DND-41 (cell line): Measurements from ENCODE around the gene IFI30.

Source experiments
- ATAC-seq: fragments of 200-7000 bp; cut with Tn5 transposase; 3 replicates; pipeline ENCODE4 v1.9.1; 2021; ENCODE audit warnings: low read depth; ENCODE audit not compliant: insufficient read depth
- DNase-seq: peaks from one replicate; pipeline ENCODE4 v3.0.0-alpha.2; 2020
- H2AFZ ChIP-seq: 2 replicates; pipeline ENCODE4 v1.6.0; 2012; ENCODE audit warnings: low read depth, low read length
- H3K27ac ChIP-seq: 2 replicates; pipeline ENCODE4 v1.5.1; 2012; ENCODE audit warnings: low read length, inconsistent platforms
- H3K27me3 ChIP-seq: fragments of 200-600 bp; sonication (generic); 2 replicates; pipeline ENCODE4 v1.6.0; 2012; ENCODE audit warnings: low read length, mild to moderate bottlenecking, inconsistent platforms; ENCODE audit not compliant: insufficient read depth, poor library complexity
- H3K36me3 ChIP-seq: 2 replicates; pipeline ENCODE4 v1.5.1; 2012; ENCODE audit warnings: low read length, inconsistent platforms; ENCODE audit not compliant: insufficient read depth
- H3K4me1 ChIP-seq: 2 replicates; pipeline ENCODE4 v1.5.1; 2012; ENCODE audit warnings: mild to moderate bottlenecking, low read length; ENCODE audit not compliant: insufficient read depth
- H3K4me2 ChIP-seq: 2 replicates; pipeline ENCODE4 v1.6.0; 2012; ENCODE audit warnings: mild to moderate bottlenecking, moderate library complexity, low read length, inconsistent platforms; ENCODE audit not compliant: insufficient read depth
- H3K4me3 ChIP-seq, 2 experiments: fragments of 200-600 bp in 1 of 2; shearing (Covaris generic) in 1 of 2; 2 replicates each; pipeline ENCODE4 v1.5.1; 2012 to 2016; ENCODE audit warnings: inconsistent platforms in 2 of 2, low read length in 2 of 2, mild to moderate bottlenecking in 2 of 2, low read depth in 1 of 2, moderate library complexity in 1 of 2
- H3K79me2 ChIP-seq: 2 replicates; pipeline ENCODE4 v1.6.0; 2012; ENCODE audit warnings: low read length, inconsistent platforms; ENCODE audit not compliant: insufficient read depth
- H3K9ac ChIP-seq: 2 replicates; pipeline ENCODE4 v1.6.0; 2012; ENCODE audit warnings: low read depth, mild to moderate bottlenecking, inconsistent platforms, low read length, moderate library complexity
- H3K9me3 ChIP-seq: 2 replicates; pipeline ENCODE4 v1.5.1; 2012; ENCODE audit warnings: low read length, moderate library complexity, mild to moderate bottlenecking, inconsistent platforms; ENCODE audit not compliant: insufficient read depth, severe bottlenecking
- H4K20me1 ChIP-seq: 2 replicates; pipeline ENCODE4 v1.6.0; 2012; ENCODE audit warnings: low read length; ENCODE audit not compliant: insufficient read depth
- CTCF ChIP-seq: IDR thresholded peaks from 2 replicates; pipeline ENCODE4 v1.5.1; 2012; ENCODE audit warnings: borderline replicate concordance, low read length, moderate library complexity, mild to moderate bottlenecking; ENCODE audit not compliant: poor library complexity, severe bottlenecking; ENCODE audit errors: extremely low read depth
- EZH2 ChIP-seq: IDR thresholded peaks from 3 replicates; pipeline ENCODE4 v1.6.1; 2012; ENCODE audit warnings: borderline replicate concordance, low read depth, mild to moderate bottlenecking, moderate library complexity, low read length, inconsistent platforms; ENCODE audit not compliant: severe bottlenecking

Gene IFI30

GRCh38 chr19:18131841-18132596 lies 41.6 kb upstream of the IFI30 start:
- H3K4me2 ChIP-seq, result no peak overlapping the region
- no peak overlapping the region for H3K27ac ChIP-seq
- H3K36me3 ChIP-seq, result no peaks in the 10 kb centered on the region; the same call in 1 of the 2 replicates
- ATAC-seq (peak; percentile 54; the same call in 2 of the 3 replicates), DNase-seq (peak; percentile 39)
- H3K9me3 ChIP-seq, result no peaks in the 10 kb centered on the region
- no peak overlapping the region for H3K4me3 ChIP-seq
- no peak overlapping the region for H3K9ac ChIP-seq
- TF ChIP-seq EZH2, result no peak
- TF ChIP-seq CTCF, result no peak
- no peaks in the 10 kb centered on the region for H3K27me3 ChIP-seq
- no peaks in the 10 kb centered on the region for H3K4me1 ChIP-seq
- H4K20me1 ChIP-seq, result no peaks in the 10 kb centered on the region
- no peak overlapping the region for H2AFZ ChIP-seq
- H3K79me2 ChIP-seq, result no peaks in the 10 kb centered on the region

DNA sequence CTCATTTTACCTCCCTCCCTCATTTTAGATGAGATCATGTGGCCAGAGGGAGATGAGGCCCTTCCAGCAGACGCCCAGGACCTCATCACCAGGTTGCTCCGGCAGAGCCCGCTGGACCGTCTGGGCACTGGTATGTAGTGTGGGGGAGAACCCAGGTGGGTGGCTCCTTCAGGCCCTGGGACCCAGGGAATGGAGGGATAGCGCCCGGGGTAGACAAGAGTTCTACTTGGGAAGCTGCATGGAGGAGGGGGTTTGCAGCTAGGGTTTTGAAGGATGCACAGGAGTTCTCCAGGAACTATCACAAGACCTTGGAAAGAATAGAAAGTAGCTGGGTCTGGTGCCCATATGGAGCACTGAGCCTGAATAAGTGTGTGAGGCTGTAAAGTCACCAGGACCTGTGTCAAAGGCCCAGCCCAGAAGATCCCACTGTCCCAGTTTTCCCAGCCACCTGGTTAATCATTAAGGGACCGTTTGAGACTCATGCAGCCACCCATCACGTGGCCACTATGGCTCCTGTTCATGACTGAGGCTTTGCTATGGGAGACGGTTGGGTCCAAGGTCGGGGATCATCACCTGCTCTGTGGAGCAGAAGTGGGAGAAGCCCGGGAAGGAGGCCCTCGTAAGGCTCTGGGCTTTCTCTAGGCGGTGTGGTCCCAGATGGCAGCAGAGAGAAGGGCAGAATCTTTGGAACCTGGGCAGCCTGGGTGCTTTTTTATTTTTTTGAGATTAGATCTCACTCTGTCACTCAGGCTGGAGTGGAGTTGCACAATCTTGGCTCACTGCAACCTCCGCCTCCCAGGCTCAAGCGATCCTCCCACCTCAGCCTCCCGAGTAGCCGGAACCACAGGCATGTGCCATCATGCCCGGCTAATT lies 37.7 kb upstream of the IFI30 start:
- ATAC-seq (no peak), DNase-seq (no peak)
- Histone ChIP-seq H3K79me2 (no peaks in the 10 kb centered on the region), H2AFZ (no peak overlapping the region), H3K9ac (no peak overlapping the region), H3K4me1 (no peaks in the 10 kb centered on the region), H4K20me1 (no peaks in the 10 kb centered on the region), H3K27ac (no peak overlapping the region), H3K4me3 (no peak overlapping the region), H3K27me3 (no peaks in the 10 kb centered on the region), H3K36me3 (no peaks in the 10 kb centered on the region), H3K9me3 (no peaks in the 10 kb centered on the region), H3K4me2 (no peak overlapping the region)
- TF ChIP-seq CTCF, result no peak
- TF ChIP-seq EZH2, result no peak

DNA sequence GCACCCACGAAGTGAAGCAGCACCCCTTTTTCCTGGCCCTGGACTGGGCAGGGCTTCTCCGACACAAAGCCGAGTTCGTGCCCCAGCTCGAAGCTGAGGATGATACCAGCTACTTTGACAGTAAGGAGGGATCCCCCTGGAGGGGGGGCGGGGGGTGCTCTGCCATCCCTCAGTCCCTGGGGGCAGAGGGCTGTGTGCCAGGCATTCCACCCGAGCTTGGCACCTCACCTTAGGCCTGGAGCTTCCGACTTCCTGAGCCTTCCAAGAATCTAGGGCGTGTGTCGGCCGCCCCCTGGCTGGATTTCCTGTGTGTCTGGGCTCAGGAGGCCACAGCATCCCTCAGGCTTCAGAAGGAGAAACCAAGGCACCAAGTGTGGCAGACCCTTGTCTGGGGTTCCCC lies 36.4 kb upstream of the IFI30 start:
- Histone ChIP-seq H3K27me3 (no peaks in the 10 kb centered on the region), H3K79me2 (no peaks in the 10 kb centered on the region), H3K4me1 (no peaks in the 10 kb centered on the region), H2AFZ (no peak overlapping the region), H3K27ac (no peak overlapping the region), H3K4me2 (no peak overlapping the region), H3K4me3 (no peak overlapping the region), H3K9me3 (no peaks in the 10 kb centered on the region), H3K9ac (no peak overlapping the region), H3K36me3 (peaks cover 4% of the 10 kb centered on the region; the same call in 1 of the 2 replicates), H4K20me1 (no peaks in the 10 kb centered on the region)
- no peak for ATAC-seq
- no peak for DNase-seq
- no peak for TF ChIP-seq CTCF
- TF ChIP-seq EZH2, result no peak
